HG03139 (cell line): ENCODE measurements around the gene PHF2.

Experiments
- ATAC-seq: cut with Tn5 transposase; IDR thresholded peaks from one replicate; pipeline ENCODE4 v1.9.1; 2021; ENCODE audit not compliant: unreplicated experiment

PHF2 gene

GRCh38 chr9:93675336-93676150, 99.2 kb downstream of the PHF2 start:
- ATAC-seq, result no peak

- ATAC-seq, result no peak
Measured at GRCh38 chr9:93676310-93677047, 100.1 kb downstream of the PHF2 start.

- ATAC-seq, result no peak
Measured at GRCh38 chr9:93677048-93677571, 100.7 kb downstream of the PHF2 start.

- no peak for ATAC-seq
Measured at GRCh38 chr9:93677641-93678136, 101.3 kb downstream of the PHF2 start.

- no peak for ATAC-seq
Measured at GRCh38 chr9:93678199-93679019, 102.0 kb downstream of the PHF2 start.

GRCh38 chr9:93679536-93680442, 103.4 kb downstream of the PHF2 start:
- no peak for ATAC-seq

- no peak for ATAC-seq
Measured at GRCh38 chr9:93680443-93681268, 104.3 kb downstream of the PHF2 start.

GRCh38 chr9:93681269-93682154, 105.1 kb downstream of the PHF2 start:
- no peak for ATAC-seq

GRCh38 chr9:93682155-93682968, 106.0 kb downstream of the PHF2 start:
- ATAC-seq, result no peak

- ATAC-seq, result no peak
Measured at GRCh38 chr9:93683331-93684134, 107.1 kb downstream of the PHF2 start.

- ATAC-seq, result no peak
Measured at GRCh38 chr9:93684161-93684765, 107.9 kb downstream of the PHF2 start.

- no peak for ATAC-seq
Measured at GRCh38 chr9:93684806-93685543, 108.6 kb downstream of the PHF2 start.

GRCh38 chr9:93686127-93686879, 109.9 kb downstream of the PHF2 start:
- no peak for ATAC-seq

- ATAC-seq, result no peak
Measured at GRCh38 chr9:93686880-93687236, 110.5 kb downstream of the PHF2 start.

GRCh38 chr9:93690618-93691017, 114.2 kb downstream of the PHF2 start:
- ATAC-seq, result no peak
